Measurements from ENCODE around the gene MIS12. TPM values are rescaled to one million over a fixed set of nuclear protein-coding genes. Genes with fewer than 3 reads are reported as not detected.

Gene MIS12
- total RNA-seq, 6 donors from 2014 or later, result 3.2 to 79.6 (median 15.2) TPM

DNA sequence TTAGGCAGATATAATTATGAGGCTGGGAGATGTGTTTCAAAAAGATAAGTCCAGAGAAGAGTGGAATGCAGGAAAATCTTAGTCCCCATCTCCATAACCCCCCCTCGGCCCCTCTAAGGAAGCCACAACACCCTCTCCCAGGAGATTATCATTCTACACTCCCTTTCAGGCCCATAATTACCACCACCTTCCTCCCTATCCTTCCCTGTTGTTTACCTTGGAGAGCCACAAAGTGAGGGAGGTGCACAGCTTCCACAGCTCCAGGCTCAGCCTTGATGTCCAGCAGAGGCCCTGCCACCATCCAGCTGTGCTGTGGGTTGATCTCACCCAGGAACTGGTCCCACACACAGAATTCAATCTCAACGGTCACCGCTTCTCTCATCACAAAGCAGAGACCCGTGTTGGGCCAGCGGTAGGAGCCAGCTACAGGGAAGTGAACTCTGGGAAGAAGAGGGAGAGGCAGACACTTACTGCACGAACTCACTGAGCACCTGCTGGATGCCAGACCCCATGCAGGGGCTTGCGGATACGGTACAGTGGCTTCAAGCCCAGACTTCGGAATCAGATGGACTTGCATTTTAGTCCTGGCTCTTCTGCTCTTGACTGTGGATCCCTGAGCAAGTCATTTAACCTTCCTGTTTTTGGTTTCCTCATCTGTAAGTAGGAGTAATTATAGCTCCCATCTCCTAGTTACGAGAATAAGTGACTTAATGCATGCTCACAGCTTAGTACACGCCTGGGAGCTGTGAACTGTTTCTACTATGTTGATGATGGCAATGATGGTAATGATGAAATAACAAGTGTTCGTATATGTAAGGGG, 44.1 kb downstream of the MIS12 start:
- Histone ChIP-seq H3K27ac (no peak overlapping the region), H3K4me3 (no peak overlapping the region), H3K9me3 (no peaks in the 10 kb centered on the region), H3K27me3 (no peaks in the 10 kb centered on the region), H3K36me3 (peaks cover 0 to 68% (median 37%) of the 10 kb centered on the region in 4 donors), H3K4me1 (no peaks in the 10 kb centered on the region)
- DNase-seq (no peak), ATAC-seq (ENCODE audit: low FRiP score in 2 of 2) (no peak)
- WGBS, 2 donors, result 85 to 88% methylated on average over 12 of the region's 12 CpGs
- TF ChIP-seq EP300 (IDR thresholded peaks at IDR 0.05), result no peak
- no peak for TF ChIP-seq POLR2A (IDR thresholded peaks at IDR 0.05)
- TF ChIP-seq POLR2AphosphoS5 (IDR thresholded peaks at IDR 0.05), result no peak
- TF ChIP-seq, protein P1, sequence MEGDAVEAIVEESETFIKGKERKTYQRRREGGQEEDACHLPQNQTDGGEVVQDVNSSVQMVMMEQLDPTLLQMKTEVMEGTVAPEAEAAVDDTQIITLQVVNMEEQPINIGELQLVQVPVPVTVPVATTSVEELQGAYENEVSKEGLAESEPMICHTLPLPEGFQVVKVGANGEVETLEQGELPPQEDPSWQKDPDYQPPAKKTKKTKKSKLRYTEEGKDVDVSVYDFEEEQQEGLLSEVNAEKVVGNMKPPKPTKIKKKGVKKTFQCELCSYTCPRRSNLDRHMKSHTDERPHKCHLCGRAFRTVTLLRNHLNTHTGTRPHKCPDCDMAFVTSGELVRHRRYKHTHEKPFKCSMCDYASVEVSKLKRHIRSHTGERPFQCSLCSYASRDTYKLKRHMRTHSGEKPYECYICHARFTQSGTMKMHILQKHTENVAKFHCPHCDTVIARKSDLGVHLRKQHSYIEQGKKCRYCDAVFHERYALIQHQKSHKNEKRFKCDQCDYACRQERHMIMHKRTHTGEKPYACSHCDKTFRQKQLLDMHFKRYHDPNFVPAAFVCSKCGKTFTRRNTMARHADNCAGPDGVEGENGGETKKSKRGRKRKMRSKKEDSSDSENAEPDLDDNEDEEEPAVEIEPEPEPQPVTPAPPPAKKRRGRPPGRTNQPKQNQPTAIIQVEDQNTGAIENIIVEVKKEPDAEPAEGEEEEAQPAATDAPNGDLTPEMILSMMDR (IDR thresholded peaks at IDR 0.05), result no peak

DNA sequence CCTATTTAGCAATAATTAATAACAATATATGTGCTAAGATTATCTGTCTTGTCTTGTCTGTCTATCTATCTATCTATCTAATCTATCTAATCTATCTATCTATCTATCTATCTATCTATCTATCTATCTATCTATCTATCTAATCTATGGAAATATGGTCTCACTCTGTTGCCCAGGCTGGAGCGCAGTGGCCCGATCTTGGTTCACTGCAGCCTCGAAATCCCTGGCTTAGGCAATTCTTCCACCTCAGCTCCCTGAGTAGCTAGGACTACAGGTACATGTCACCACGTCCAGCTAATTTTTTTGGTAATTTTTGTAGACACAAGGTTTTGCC, 44.7 kb downstream of the MIS12 start:
- no peak overlapping the region for H3K4me3 ChIP-seq
- peaks cover 0 to 69% (median 35%) of the 10 kb centered on the region in 4 donors for H3K36me3 ChIP-seq
- no peaks in the 10 kb centered on the region for H3K4me1 ChIP-seq
- H3K27ac ChIP-seq, result no peak overlapping the region
- ATAC-seq (ENCODE audit: low FRiP score in 2 of 2) (no peak), DNase-seq (no peak)
- 87 to 94% methylated on average over 4 of the region's 4 CpGs for WGBS, 2 donors
- TF ChIP-seq POLR2A (IDR thresholded peaks at IDR 0.05) (no peak), POLR2AphosphoS5 (IDR thresholded peaks at IDR 0.05) (no peak), EP300 (IDR thresholded peaks at IDR 0.05) (no peak)
- TF ChIP-seq, protein P1 (IDR thresholded peaks at IDR 0.05), result no peak
- no peaks in the 10 kb centered on the region for H3K27me3 ChIP-seq
- no peaks in the 10 kb centered on the region for H3K9me3 ChIP-seq

DNA sequence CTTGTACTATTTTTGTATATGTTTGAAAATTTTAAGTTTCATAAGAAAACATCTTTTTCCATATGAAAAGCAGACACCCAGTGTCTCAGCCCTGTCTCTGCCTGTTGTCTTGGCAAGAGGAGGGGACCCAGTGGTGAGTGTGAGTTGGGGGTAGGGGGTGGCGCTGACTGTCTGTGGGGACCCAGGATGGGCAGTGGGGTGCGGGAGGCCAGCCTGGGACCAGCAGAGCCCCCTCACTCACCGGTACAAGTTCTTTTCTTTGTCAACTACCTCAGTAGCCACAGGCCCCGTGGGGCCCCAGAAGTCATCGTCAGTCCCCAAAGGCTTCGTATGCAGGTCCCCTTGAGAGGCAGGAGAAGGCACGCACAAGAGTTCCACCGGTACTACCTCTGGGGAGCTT, 46.2 kb downstream of the MIS12 start:
- H3K36me3 ChIP-seq, result peaks cover 0 to 68% (median 36%) of the 10 kb centered on the region in 4 donors
- H3K27ac ChIP-seq, result no peak overlapping the region
- DNase-seq, result no peak
- 91 to 95% methylated on average over 7 to 8 of the region's 8 CpGs for WGBS, 2 donors
- no peaks in the 10 kb centered on the region for H3K9me3 ChIP-seq
- no peaks in the 10 kb centered on the region for H3K27me3 ChIP-seq
- no peak overlapping the region for H3K4me3 ChIP-seq
- ATAC-seq (ENCODE audit: low FRiP score in 2 of 2), result no peak
- no peaks in the 10 kb centered on the region for H3K4me1 ChIP-seq
- TF ChIP-seq, protein P1 (IDR thresholded peaks at IDR 0.05), result no peak
- TF ChIP-seq POLR2A (IDR thresholded peaks at IDR 0.05) (no peak), EP300 (IDR thresholded peaks at IDR 0.05) (no peak), POLR2AphosphoS5 (IDR thresholded peaks at IDR 0.05) (no peak)

DNA sequence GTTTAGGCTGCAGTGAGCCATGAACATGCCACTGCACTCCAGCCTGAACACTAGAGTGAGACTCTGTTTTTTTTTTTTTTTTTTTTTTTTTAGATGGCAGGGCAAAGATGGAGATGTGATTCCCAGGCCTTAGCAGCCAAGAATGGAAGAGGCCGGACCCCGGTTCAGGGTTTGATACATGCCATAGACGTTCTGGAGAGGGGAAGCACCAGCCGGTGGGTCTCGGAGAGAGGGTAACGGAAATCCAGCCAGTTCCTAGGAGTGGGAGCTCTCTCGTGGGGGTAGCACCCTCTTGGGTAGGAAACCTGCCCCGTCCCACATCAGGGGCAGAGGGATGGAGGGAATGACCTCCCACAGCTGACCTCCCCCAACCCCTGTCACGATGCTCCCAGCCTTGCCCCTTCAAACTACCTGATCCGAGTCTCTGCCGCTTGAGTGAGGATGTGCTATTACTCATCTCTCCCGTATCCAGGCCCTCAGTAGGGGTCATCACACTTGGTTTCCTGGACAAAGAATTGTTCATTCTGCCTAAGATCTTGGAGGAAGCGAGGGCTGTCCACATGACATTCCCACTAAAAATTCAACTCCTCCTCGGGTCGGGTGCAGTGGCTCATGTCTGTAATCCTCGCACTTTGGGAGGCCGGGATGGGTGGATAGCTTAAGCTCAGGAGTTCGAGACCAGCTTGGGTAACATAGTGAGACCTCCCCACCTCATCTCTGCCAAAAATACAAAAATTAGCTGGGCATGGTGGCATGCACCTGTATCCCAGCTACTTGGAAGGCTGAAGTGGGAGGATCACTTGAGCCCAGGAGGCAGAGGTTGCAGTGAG, 47.3 kb downstream of the MIS12 start:
- no peak for ATAC-seq (ENCODE audit: low FRiP score in 2 of 2)
- no peak for DNase-seq
- peaks cover 0 to 77% (median 38%) of the 10 kb centered on the region in 4 donors for H3K36me3 ChIP-seq
- WGBS, 2 donors, result 86 to 90% methylated on average over 13 to 18 of the region's 18 CpGs
- H3K27me3 ChIP-seq, result no peaks in the 10 kb centered on the region
- no peak overlapping the region for H3K4me3 ChIP-seq
- TF ChIP-seq, protein P1 (IDR thresholded peaks at IDR 0.05), result no peak
- TF ChIP-seq POLR2AphosphoS5 (IDR thresholded peaks at IDR 0.05), result no peak
- no peak for TF ChIP-seq EP300 (IDR thresholded peaks at IDR 0.05)
- TF ChIP-seq POLR2A (IDR thresholded peaks at IDR 0.05), result no peak
- H3K4me1 ChIP-seq, result no peaks in the 10 kb centered on the region
- no peak overlapping the region for H3K27ac ChIP-seq
- H3K9me3 ChIP-seq, result no peaks in the 10 kb centered on the region
